ENCODE measurements around the gene LYPD6.

DNA sequence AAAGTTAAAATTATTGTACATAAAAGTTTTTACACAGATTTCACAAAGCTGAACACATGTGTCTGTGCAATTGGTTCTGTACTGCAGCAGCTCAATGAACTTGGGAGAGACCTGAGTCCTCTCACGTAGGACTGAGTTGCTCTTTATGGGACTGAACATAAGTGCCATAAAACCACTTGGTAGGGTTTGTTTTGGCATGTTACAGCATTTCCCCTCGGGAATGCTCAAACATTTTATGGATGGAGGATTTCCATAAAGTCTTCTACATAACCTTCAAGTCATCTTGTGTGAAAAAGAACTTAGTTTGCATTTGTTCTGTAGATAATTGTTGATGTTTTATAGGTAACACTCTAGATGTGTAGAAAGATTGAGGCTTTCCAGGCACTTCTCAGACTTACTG lies 15.9 kb downstream of the LYPD6 start:
- TF ChIP-seq, protein P1, sequence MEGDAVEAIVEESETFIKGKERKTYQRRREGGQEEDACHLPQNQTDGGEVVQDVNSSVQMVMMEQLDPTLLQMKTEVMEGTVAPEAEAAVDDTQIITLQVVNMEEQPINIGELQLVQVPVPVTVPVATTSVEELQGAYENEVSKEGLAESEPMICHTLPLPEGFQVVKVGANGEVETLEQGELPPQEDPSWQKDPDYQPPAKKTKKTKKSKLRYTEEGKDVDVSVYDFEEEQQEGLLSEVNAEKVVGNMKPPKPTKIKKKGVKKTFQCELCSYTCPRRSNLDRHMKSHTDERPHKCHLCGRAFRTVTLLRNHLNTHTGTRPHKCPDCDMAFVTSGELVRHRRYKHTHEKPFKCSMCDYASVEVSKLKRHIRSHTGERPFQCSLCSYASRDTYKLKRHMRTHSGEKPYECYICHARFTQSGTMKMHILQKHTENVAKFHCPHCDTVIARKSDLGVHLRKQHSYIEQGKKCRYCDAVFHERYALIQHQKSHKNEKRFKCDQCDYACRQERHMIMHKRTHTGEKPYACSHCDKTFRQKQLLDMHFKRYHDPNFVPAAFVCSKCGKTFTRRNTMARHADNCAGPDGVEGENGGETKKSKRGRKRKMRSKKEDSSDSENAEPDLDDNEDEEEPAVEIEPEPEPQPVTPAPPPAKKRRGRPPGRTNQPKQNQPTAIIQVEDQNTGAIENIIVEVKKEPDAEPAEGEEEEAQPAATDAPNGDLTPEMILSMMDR (IDR thresholded peaks at IDR 0.05 in 8 of 11, conservative IDR thresholded peaks at IDR 0.05 in 3 of 11), result no peak
- TF ChIP-seq POLR2A (IDR thresholded peaks at IDR 0.05), result no peak
- no peak for TF ChIP-seq POLR2AphosphoS5 (IDR thresholded peaks at IDR 0.05)

Data from spleen (tissue), 7 donors.